Neural crest cell (in vitro differentiated cells): Measurements from ENCODE around the gene KRT75. TPM values are rescaled to one million over a fixed set of nuclear protein-coding genes. Genes with fewer than 3 reads are reported as not detected.

Experiments used
- DNase-seq: peaks from one replicate; pipeline ENCODE4 v3.0.0; 2021; ENCODE audit warnings: low read depth, mixed read lengths, low spot score
- H3K27ac Mint-ChIP-seq: one replicate; pipeline ENCODE4 v1.8.0; 2021; ENCODE audit warnings: mild to moderate bottlenecking, mixed read lengths; ENCODE audit not compliant: unreplicated experiment
- H3K27me3 Mint-ChIP-seq: 2 replicates; pipeline ENCODE4 v1.8.0; 2021; ENCODE audit warnings: low read depth, mild to moderate bottlenecking, mixed read lengths
- H3K36me3 Mint-ChIP-seq: 2 replicates; pipeline ENCODE4 v1.8.0; 2021; ENCODE audit warnings: low read depth, mild to moderate bottlenecking, mixed read lengths
- H3K4me1 Mint-ChIP-seq: 2 replicates; pipeline ENCODE4 v1.8.0; 2021; ENCODE audit warnings: mixed read lengths
- H3K4me3 Mint-ChIP-seq: one replicate; pipeline ENCODE4 v1.8.0; 2021; ENCODE audit warnings: mild to moderate bottlenecking, mixed read lengths
- H3K9me3 Mint-ChIP-seq: 2 replicates; pipeline ENCODE4 v1.8.0; 2021; ENCODE audit warnings: mixed read lengths
- CTCF ChIP-seq: fragments of 200-600 bp; sonication (generic); conservative IDR thresholded peaks from 2 replicates; pipeline ENCODE4 v1.5.0; 2021; ENCODE audit warnings: antibody characterized with exemption, mild to moderate bottlenecking
- total RNA-seq: library from RNA; stranded (reverse); gene quantifications from 2 replicates; pipeline ENCODE4 v1.2.1, GENCODE V29; 2021

Gene KRT75
- total RNA-seq, 1 donor from 2014 or later, result not detected

- no peak for TF ChIP-seq CTCF
- no peaks in the 10 kb centered on the region for H3K36me3 Mint-ChIP-seq
- DNase-seq, result no peak
- peaks cover 3% of the 10 kb centered on the region for H3K9me3 Mint-ChIP-seq
- H3K27me3 Mint-ChIP-seq, result peaks cover 8% of the 10 kb centered on the region
- peak overlapping the region; percentile 82 for H3K27ac Mint-ChIP-seq
- H3K4me1 Mint-ChIP-seq, result peaks cover 17% of the 10 kb centered on the region
- H3K4me3 Mint-ChIP-seq, result no peak overlapping the region
These were observed 2.0 kb upstream of the KRT75 start for GRCh38 chr12:52436000-52436827.

GRCh38 chr12:52435659-52435999 lies 1.5 kb upstream of the KRT75 start:
- peaks cover 3% of the 10 kb centered on the region for H3K9me3 Mint-ChIP-seq
- H3K27ac Mint-ChIP-seq, result no peak overlapping the region
- no peak for TF ChIP-seq CTCF
- peaks cover 11% of the 10 kb centered on the region for H3K4me1 Mint-ChIP-seq
- H3K27me3 Mint-ChIP-seq, result peaks cover 11% of the 10 kb centered on the region
- no peak for DNase-seq
- no peak overlapping the region for H3K4me3 Mint-ChIP-seq
- H3K36me3 Mint-ChIP-seq, result no peaks in the 10 kb centered on the region

- no peak for TF ChIP-seq CTCF
- Mint-ChIP-seq H3K4me1 (peaks cover 10% of the 10 kb centered on the region), H3K36me3 (no peaks in the 10 kb centered on the region), H3K4me3 (no peak overlapping the region), H3K27me3 (peaks cover 18% of the 10 kb centered on the region), H3K9me3 (peaks cover 3% of the 10 kb centered on the region), H3K27ac (no peak overlapping the region)
- DNase-seq, result no peak
These were observed 774 bp upstream of the KRT75 start for GRCh38 chr12:52434760-52435530.

- Mint-ChIP-seq H3K4me1 (peaks cover 10% of the 10 kb centered on the region), H3K27me3 (peaks cover 29% of the 10 kb centered on the region), H3K36me3 (no peaks in the 10 kb centered on the region), H3K27ac (no peak overlapping the region), H3K4me3 (no peak overlapping the region), H3K9me3 (peaks cover 3% of the 10 kb centered on the region)
- DNase-seq, result no peak
- no peak for TF ChIP-seq CTCF
These were observed 580 bp downstream of the KRT75 start for GRCh38 chr12:52433501-52434080.

- Mint-ChIP-seq H3K27me3 (peaks cover 30% of the 10 kb centered on the region), H3K4me3 (no peak overlapping the region), H3K4me1 (peaks cover 10% of the 10 kb centered on the region), H3K27ac (no peak overlapping the region), H3K9me3 (peaks cover 3% of the 10 kb centered on the region), H3K36me3 (no peaks in the 10 kb centered on the region)
- TF ChIP-seq CTCF, result no peak
- DNase-seq, result no peak
These were observed 1.5 kb downstream of the KRT75 start for GRCh38 chr12:52432559-52433207.
